ENCODE measurements around the gene UBE2G1. TPM values are rescaled to one million over a fixed set of nuclear protein-coding genes. Genes with fewer than 3 reads are reported as not detected.

Gene UBE2G1
- total and polyA plus RNA-seq, 4 donors = 8.0 to 47.5 (median 34.4) TPM

- no peak overlapping the region for H3K4me3 ChIP-seq
- WGBS, 2 donors = 92 to 93% methylated on average over 7 of the region's 7 CpGs
Observed at GRCh38 chr17:4307179-4307930, 59.1 kb downstream of the UBE2G1 start.

DNA sequence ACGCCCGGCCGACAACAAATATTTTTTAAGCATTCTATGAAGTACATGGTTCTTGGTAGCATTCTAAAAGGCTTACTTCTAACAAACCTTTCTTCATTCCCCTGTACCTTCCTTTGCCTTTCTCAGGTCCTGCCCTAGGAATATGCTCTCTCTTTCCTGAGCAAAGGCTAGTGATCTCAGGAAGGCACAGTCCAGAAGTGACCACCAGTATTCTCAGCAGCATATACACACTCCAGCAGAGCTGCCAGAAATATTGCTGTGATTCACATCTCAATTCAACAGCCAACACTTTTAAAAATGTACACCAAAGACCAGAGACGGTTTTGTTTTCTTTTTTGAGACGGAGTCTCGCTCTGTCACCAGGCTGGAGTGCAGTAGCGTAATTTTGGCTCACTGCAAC lies 61.3 kb downstream of the UBE2G1 start:
- Histone ChIP-seq H3K27me3 (ENCODE audit: control insufficient read depth in 3 of 3, insufficient read depth in 3 of 3, low read length in 2 of 3) (no peaks in the 10 kb centered on the region), H3K36me3 (ENCODE audit: control insufficient read depth in 4 of 4, insufficient read depth in 4 of 4, low read length in 4 of 4) (peaks cover 3 to 16% (median 5%) of the 10 kb centered on the region in 4 donors), H3K27ac (ENCODE audit: low read depth in 1 of 2, low read length in 1 of 2) (no peak overlapping the region), H3K9ac (ENCODE audit: insufficient read depth in 1 of 2, low read length in 2 of 2) (no peak overlapping the region), H3K9me3 (ENCODE audit: control insufficient read depth in 4 of 4, insufficient read depth in 3 of 4, low read length in 3 of 4) (peaks cover 0 to 2% (median 0%) of the 10 kb centered on the region in 4 donors), H3K4me1 (ENCODE audit: control insufficient read depth in 5 of 5, insufficient read depth in 5 of 5, low read length in 5 of 5) (peaks cover 5 to 25% (median 13%) of the 10 kb centered on the region in 5 donors), H3K4me3 (no peak overlapping the region)
- no peak for TF ChIP-seq CTCF (IDR thresholded peaks at IDR 0.05; ENCODE audit: control extremely low read depth, extremely low read depth)
- DNase-seq (no peak), ATAC-seq (ENCODE audit: insufficient read depth, low FRiP score) (no peak)
- WGBS, 2 donors = 94 to 97% methylated on average over 7 of the region's 7 CpGs

More at GRCh38 chr17:4307179-4307930, 59.1 kb downstream of the UBE2G1 start:
- ATAC-seq (ENCODE audit: insufficient read depth, low FRiP score) (no peak), DNase-seq (no peak)
- Histone ChIP-seq H3K9me3 (ENCODE audit: control insufficient read depth in 4 of 4, insufficient read depth in 3 of 4, low read length in 3 of 4) (no peaks in the 10 kb centered on the region), H3K36me3 (ENCODE audit: control insufficient read depth in 4 of 4, insufficient read depth in 4 of 4, low read length in 4 of 4) (peaks cover 2 to 6% (median 4%) of the 10 kb centered on the region in 4 donors), H3K9ac (ENCODE audit: insufficient read depth in 1 of 2, low read length in 2 of 2) (no peak overlapping the region), H3K4me1 (ENCODE audit: control insufficient read depth in 5 of 5, insufficient read depth in 5 of 5, low read length in 5 of 5) (peaks cover 5 to 23% (median 18%) of the 10 kb centered on the region in 5 donors), H3K27me3 (ENCODE audit: control insufficient read depth in 3 of 3, insufficient read depth in 3 of 3, low read length in 2 of 3) (no peaks in the 10 kb centered on the region), H3K27ac (ENCODE audit: low read depth in 1 of 2, low read length in 1 of 2) (no peak overlapping the region)
- TF ChIP-seq CTCF (IDR thresholded peaks at IDR 0.05; ENCODE audit: control extremely low read depth, extremely low read depth) = no peak

GRCh38 chr17:4304417-4305027 lies 62.0 kb downstream of the UBE2G1 start:
- H3K36me3 ChIP-seq (ENCODE audit: control insufficient read depth in 4 of 4, insufficient read depth in 4 of 4, low read length in 4 of 4) = peaks cover 3 to 16% (median 5%) of the 10 kb centered on the region in 4 donors
- no peak overlapping the region for H3K27ac ChIP-seq (ENCODE audit: low read depth in 1 of 2, low read length in 1 of 2)
- no peaks in the 10 kb centered on the region for H3K27me3 ChIP-seq (ENCODE audit: control insufficient read depth in 3 of 3, insufficient read depth in 3 of 3, low read length in 2 of 3)
- ATAC-seq (ENCODE audit: insufficient read depth, low FRiP score) (no peak), DNase-seq (peak in 2 of 3 donors; percentile 39 to 45)
- TF ChIP-seq CTCF (IDR thresholded peaks at IDR 0.05; ENCODE audit: control extremely low read depth, extremely low read depth) = peak; percentile 41
- WGBS, 2 donors = 50 to 51% methylated on average over 6 of the region's 6 CpGs
- no peak overlapping the region for H3K9ac ChIP-seq (ENCODE audit: insufficient read depth in 1 of 2, low read length in 2 of 2)
- peaks cover 0 to 2% (median 0%) of the 10 kb centered on the region in 4 donors for H3K9me3 ChIP-seq (ENCODE audit: control insufficient read depth in 4 of 4, insufficient read depth in 3 of 4, low read length in 3 of 4)
- peaks cover 1 to 19% (median 6%) of the 10 kb centered on the region in 5 donors for H3K4me1 ChIP-seq (ENCODE audit: control insufficient read depth in 5 of 5, insufficient read depth in 5 of 5, low read length in 5 of 5)
- H3K4me3 ChIP-seq = no peak overlapping the region

All from lung (tissue), 12 donors.